ENCODE data around the gene MRPS31. TPM values are rescaled to one million over a fixed set of nuclear protein-coding genes. Genes with fewer than 3 reads are reported as not detected.
A peak's percentile ranks its signal among the peaks of the same experiment; 100 is the strongest.

The MRPS31 gene
- polyA plus RNA-seq, 4 donors, result 19.2 to 32.8 (median 22.9) TPM

DNA sequence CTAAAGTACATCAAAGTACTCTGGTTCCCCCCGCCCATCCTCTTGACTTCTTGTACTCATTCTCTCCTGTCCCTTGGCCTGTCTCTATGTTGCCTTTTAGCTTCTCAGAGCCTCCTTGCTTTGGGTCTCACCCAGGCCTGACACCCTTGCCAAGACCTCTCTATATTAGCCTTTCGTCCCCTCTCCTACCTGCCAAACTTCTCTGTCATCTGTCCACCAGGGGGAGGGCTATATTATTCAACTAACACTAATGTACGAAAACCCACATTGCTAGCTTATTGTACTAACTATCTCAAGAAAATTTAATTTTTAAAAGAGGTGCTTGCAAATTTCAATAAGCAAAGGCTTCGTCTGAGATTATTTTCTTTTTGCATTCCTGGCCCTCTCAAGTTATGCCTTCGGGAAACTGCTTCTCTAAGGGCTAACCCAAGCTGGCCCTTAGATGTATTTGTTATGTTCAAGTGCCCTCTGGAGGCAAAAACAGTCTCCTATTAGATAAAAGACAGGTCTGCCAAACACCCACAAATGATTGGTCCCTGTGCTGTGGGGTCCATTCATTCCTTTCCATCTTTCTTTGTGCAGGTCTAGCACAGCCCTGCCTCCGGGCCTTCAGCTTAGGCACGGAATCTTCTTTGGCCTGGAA, 6.3 kb upstream of the MRPS31 start:
- Histone ChIP-seq H3K9me3 (ENCODE audit: control insufficient read depth in 2 of 2, insufficient read depth in 1 of 2, low read depth in 1 of 2, low read length in 1 of 2) (no peaks in the 10 kb centered on the region), H3K4me3 (ENCODE audit: low read depth in 1 of 3, low read length in 3 of 3) (no peak overlapping the region), H3K27ac (ENCODE audit: low read depth in 1 of 3, low read length in 2 of 3) (peak overlapping the region; percentile 55 to 87 (median 56)), H3K27me3 (ENCODE audit: control insufficient read depth in 3 of 3, insufficient read depth in 3 of 3, low read length in 3 of 3) (no peaks in the 10 kb centered on the region), H3K4me1 (ENCODE audit: control insufficient read depth in 3 of 3, insufficient read depth in 2 of 3, low read depth in 1 of 3, low read length in 2 of 3) (peaks cover 0 to 13% (median 3%) of the 10 kb centered on the region in 3 donors), H3K36me3 (ENCODE audit: control insufficient read depth in 3 of 3, insufficient read depth in 2 of 3, low read depth in 1 of 3, low read length in 3 of 3) (no peaks in the 10 kb centered on the region)
- peak; percentile 72 to 76 for DNase-seq
- WGBS, 3 donors, result 10 to 19% (median 14%) methylated on average over 7 of the region's 7 CpGs
- no peak for FAIRE-seq

- Histone ChIP-seq H3K36me3 (ENCODE audit: control insufficient read depth in 3 of 3, insufficient read depth in 2 of 3, low read depth in 1 of 3, low read length in 3 of 3) (no peaks in the 10 kb centered on the region), H3K27me3 (ENCODE audit: control insufficient read depth in 3 of 3, insufficient read depth in 3 of 3, low read length in 3 of 3) (no peaks in the 10 kb centered on the region), H3K27ac (ENCODE audit: low read depth in 1 of 3, low read length in 2 of 3) (peak overlapping the region in 2 of 3 donors; percentile 56 to 87), H3K4me1 (ENCODE audit: control insufficient read depth in 3 of 3, insufficient read depth in 2 of 3, low read depth in 1 of 3, low read length in 2 of 3) (peaks cover 0 to 19% (median 3%) of the 10 kb centered on the region in 3 donors), H3K4me3 (ENCODE audit: low read depth in 1 of 3, low read length in 3 of 3) (no peak overlapping the region), H3K9me3 (ENCODE audit: control insufficient read depth in 2 of 2, insufficient read depth in 1 of 2, low read depth in 1 of 2, low read length in 1 of 2) (no peaks in the 10 kb centered on the region)
- FAIRE-seq, result no peak
- peak in 1 of 2 donors; percentile 59 for DNase-seq
- 24 to 37% (median 33%) methylated on average over 7 of the region's 7 CpGs for WGBS, 3 donors
Observed at GRCh38 chr13:40776681-40777165, 5.7 kb upstream of the MRPS31 start.

DNA sequence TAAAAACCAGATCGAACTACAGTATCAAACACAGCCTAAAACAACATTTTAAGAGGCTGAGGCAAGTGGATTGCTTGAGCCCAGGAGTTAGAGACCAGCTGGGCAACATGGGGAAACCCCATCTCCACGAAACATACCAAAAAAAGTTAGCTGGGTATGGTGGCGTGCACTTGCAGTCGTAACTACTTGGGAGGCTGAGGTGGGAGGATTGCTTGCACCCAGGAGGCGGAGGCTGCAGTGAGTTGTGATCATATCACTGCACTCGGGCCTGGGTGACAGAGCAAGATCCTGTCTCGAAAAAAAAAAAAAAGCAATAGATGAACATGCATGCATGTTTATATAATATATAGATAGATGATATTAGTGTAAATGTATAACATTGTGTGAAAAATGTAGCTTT, 5.2 kb upstream of the MRPS31 start:
- no peaks in the 10 kb centered on the region for H3K9me3 ChIP-seq (ENCODE audit: control insufficient read depth in 2 of 2, insufficient read depth in 1 of 2, low read depth in 1 of 2, low read length in 1 of 2)
- H3K27me3 ChIP-seq (ENCODE audit: control insufficient read depth in 3 of 3, insufficient read depth in 3 of 3, low read length in 3 of 3), result no peaks in the 10 kb centered on the region
- H3K4me3 ChIP-seq (ENCODE audit: low read depth in 1 of 3, low read length in 3 of 3), result no peak overlapping the region
- FAIRE-seq, result no peak
- peaks cover 0 to 19% (median 3%) of the 10 kb centered on the region in 3 donors for H3K4me1 ChIP-seq (ENCODE audit: control insufficient read depth in 3 of 3, insufficient read depth in 2 of 3, low read depth in 1 of 3, low read length in 2 of 3)
- no peaks in the 10 kb centered on the region for H3K36me3 ChIP-seq (ENCODE audit: control insufficient read depth in 3 of 3, insufficient read depth in 2 of 3, low read depth in 1 of 3, low read length in 3 of 3)
- WGBS, 3 donors, result 73 to 87% (median 74%) methylated on average over 7 of the region's 7 CpGs
- no peak for DNase-seq
- peak overlapping the region in 2 of 3 donors; percentile 30 to 87 for H3K27ac ChIP-seq (ENCODE audit: low read depth in 1 of 3, low read length in 2 of 3)

DNA sequence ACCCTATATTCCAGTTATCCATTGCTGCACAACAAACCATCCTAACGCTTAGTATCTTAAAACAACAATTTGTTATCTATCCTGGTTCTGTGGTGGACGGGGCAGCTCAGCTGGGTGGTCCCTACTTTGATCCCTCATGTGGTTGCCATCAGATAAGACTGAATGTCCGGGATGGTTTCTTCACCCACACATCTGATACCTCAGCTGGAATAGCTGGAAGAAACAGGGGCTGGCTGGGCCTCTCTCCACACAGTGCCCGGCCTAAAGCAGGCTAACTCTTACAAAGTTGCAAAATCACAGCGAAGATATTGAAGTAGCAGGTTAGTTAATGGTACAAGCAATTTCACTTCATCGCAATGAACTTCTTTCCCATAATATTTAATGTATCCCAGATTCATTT, 3.7 kb upstream of the MRPS31 start:
- FAIRE-seq, result no peak
- Histone ChIP-seq H3K27ac (ENCODE audit: low read depth in 1 of 3, low read length in 2 of 3) (no peak overlapping the region), H3K9me3 (ENCODE audit: control insufficient read depth in 2 of 2, insufficient read depth in 1 of 2, low read depth in 1 of 2, low read length in 1 of 2) (no peaks in the 10 kb centered on the region), H3K4me1 (ENCODE audit: control insufficient read depth in 3 of 3, insufficient read depth in 2 of 3, low read depth in 1 of 3, low read length in 2 of 3) (peaks cover 0 to 27% (median 5%) of the 10 kb centered on the region in 3 donors), H3K36me3 (ENCODE audit: control insufficient read depth in 3 of 3, insufficient read depth in 2 of 3, low read depth in 1 of 3, low read length in 3 of 3) (no peaks in the 10 kb centered on the region), H3K27me3 (ENCODE audit: control insufficient read depth in 3 of 3, insufficient read depth in 3 of 3, low read length in 3 of 3) (no peaks in the 10 kb centered on the region), H3K4me3 (ENCODE audit: low read depth in 1 of 3, low read length in 3 of 3) (no peak overlapping the region)
- DNase-seq, result no peak
- 82 to 87% (median 86%) methylated on average over 6 of the region's 6 CpGs for WGBS, 3 donors

DNA sequence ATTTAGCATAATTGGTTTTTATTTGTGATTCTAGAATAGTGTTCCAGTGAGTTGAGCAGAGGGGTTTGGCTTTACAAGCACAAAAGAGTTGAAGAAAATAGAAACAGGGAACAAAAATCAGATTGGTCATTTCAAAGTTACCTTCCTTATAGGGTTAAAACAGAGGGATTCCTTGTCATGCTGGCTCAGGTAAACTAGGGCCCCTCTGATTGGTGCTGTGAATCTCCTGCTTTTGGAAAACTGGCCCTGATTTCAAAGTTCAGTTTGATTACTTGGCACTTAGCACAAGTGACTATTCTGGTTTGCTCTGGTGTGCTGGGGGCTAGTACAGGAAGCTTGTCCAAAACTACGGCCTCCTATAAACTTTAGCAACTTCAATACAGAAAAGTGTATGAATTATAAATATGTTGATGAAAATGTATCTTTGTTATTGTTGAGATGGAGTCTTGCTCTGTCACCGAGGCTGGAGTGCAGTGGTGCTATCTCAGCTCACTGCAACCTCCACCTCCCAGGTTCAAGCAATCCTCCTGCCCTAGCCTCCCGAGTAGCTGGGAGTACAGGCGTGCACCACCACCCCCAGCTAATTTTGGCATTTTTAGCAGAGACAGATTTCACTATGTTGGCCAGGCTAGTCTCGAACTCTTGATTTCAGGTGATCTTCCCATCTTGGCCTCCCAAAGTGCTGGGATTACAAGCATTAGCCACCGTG, 1.9 kb upstream of the MRPS31 start:
- Histone ChIP-seq H3K4me1 (ENCODE audit: control insufficient read depth in 3 of 3, insufficient read depth in 2 of 3, low read depth in 1 of 3, low read length in 2 of 3) (peaks cover 0 to 27% (median 5%) of the 10 kb centered on the region in 3 donors), H3K36me3 (ENCODE audit: control insufficient read depth in 3 of 3, insufficient read depth in 2 of 3, low read depth in 1 of 3, low read length in 3 of 3) (no peaks in the 10 kb centered on the region), H3K4me3 (ENCODE audit: low read depth in 1 of 3, low read length in 3 of 3) (no peak overlapping the region), H3K9me3 (ENCODE audit: control insufficient read depth in 2 of 2, insufficient read depth in 1 of 2, low read depth in 1 of 2, low read length in 1 of 2) (no peaks in the 10 kb centered on the region), H3K27me3 (ENCODE audit: control insufficient read depth in 3 of 3, insufficient read depth in 3 of 3, low read length in 3 of 3) (no peaks in the 10 kb centered on the region), H3K27ac (ENCODE audit: low read depth in 1 of 3, low read length in 2 of 3) (no peak overlapping the region)
- no peak for FAIRE-seq
- 71 to 84% (median 78%) methylated on average over 6 of the region's 6 CpGs for WGBS, 3 donors
- DNase-seq, result peak; percentile 57 to 62

- no peaks in the 10 kb centered on the region for H3K9me3 ChIP-seq (ENCODE audit: control insufficient read depth in 2 of 2, insufficient read depth in 1 of 2, low read depth in 1 of 2, low read length in 1 of 2)
- H3K4me3 ChIP-seq (ENCODE audit: low read depth in 1 of 3, low read length in 3 of 3), result peak overlapping the region; percentile 44 to 85 (median 68)
- peaks cover 0 to 4% (median 2%) of the 10 kb centered on the region in 3 donors for H3K36me3 ChIP-seq (ENCODE audit: control insufficient read depth in 3 of 3, insufficient read depth in 2 of 3, low read depth in 1 of 3, low read length in 3 of 3)
- no peak for FAIRE-seq
- H3K27me3 ChIP-seq (ENCODE audit: control insufficient read depth in 3 of 3, insufficient read depth in 3 of 3, low read length in 3 of 3), result no peaks in the 10 kb centered on the region
- 0 to 1% (median 1%) methylated on average over 9 of the region's 9 CpGs for WGBS, 3 donors
- no peak for DNase-seq
- peaks cover 0 to 23% (median 3%) of the 10 kb centered on the region in 3 donors for H3K4me1 ChIP-seq (ENCODE audit: control insufficient read depth in 3 of 3, insufficient read depth in 2 of 3, low read depth in 1 of 3, low read length in 2 of 3)
- H3K27ac ChIP-seq (ENCODE audit: low read depth in 1 of 3, low read length in 2 of 3), result peak overlapping the region; percentile 69 to 92 (median 89)
Observed at GRCh38 chr13:40770609-40770933, 419 bp downstream of the MRPS31 start.

DNA sequence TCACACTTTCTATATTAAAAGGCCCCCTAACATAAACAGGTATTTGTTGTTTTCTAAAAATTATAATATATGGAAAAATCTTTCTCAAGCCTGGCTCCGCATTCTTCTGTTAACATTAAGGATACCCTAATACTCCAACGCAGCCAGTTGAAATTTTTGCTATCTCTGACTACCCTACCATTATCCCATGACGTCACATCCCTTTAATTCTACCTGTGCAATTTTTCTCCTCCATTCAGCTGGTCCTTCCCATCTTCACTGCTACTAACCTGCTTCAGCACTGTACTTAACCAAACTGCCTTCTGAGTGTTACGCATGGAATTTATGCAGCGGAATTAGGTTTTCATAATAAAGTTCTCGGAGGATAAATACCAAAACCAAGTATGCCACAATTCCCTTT, 1.0 kb downstream of the MRPS31 start:
- Histone ChIP-seq H3K27me3 (ENCODE audit: control insufficient read depth in 3 of 3, insufficient read depth in 3 of 3, low read length in 3 of 3) (no peaks in the 10 kb centered on the region), H3K4me3 (ENCODE audit: low read depth in 1 of 3, low read length in 3 of 3) (peak overlapping the region in 2 of 3 donors; percentile 68 to 85), H3K4me1 (ENCODE audit: control insufficient read depth in 3 of 3, insufficient read depth in 2 of 3, low read depth in 1 of 3, low read length in 2 of 3) (peaks cover 0 to 23% (median 3%) of the 10 kb centered on the region in 3 donors), H3K27ac (ENCODE audit: low read depth in 1 of 3, low read length in 2 of 3) (peak overlapping the region in 1 of 3 donors; percentile 89), H3K36me3 (ENCODE audit: control insufficient read depth in 3 of 3, insufficient read depth in 2 of 3, low read depth in 1 of 3, low read length in 3 of 3) (peaks cover 0 to 4% (median 2%) of the 10 kb centered on the region in 3 donors), H3K9me3 (ENCODE audit: control insufficient read depth in 2 of 2, insufficient read depth in 1 of 2, low read depth in 1 of 2, low read length in 1 of 2) (no peaks in the 10 kb centered on the region)
- FAIRE-seq (no peak), DNase-seq (no peak)
- 63 to 76% (median 73%) methylated on average over 6 of the region's 6 CpGs for WGBS, 3 donors

- 88 to 97% (median 91%) methylated on average over 1 of the region's 1 CpG for WGBS, 3 donors
- peaks cover 0 to 16% (median 4%) of the 10 kb centered on the region in 3 donors for H3K36me3 ChIP-seq (ENCODE audit: control insufficient read depth in 3 of 3, insufficient read depth in 2 of 3, low read depth in 1 of 3, low read length in 3 of 3)
- H3K27me3 ChIP-seq (ENCODE audit: control insufficient read depth in 3 of 3, insufficient read depth in 3 of 3, low read length in 3 of 3), result no peaks in the 10 kb centered on the region
- H3K4me3 ChIP-seq (ENCODE audit: low read depth in 1 of 3, low read length in 3 of 3), result no peak overlapping the region
- H3K4me1 ChIP-seq (ENCODE audit: control insufficient read depth in 3 of 3, insufficient read depth in 2 of 3, low read depth in 1 of 3, low read length in 2 of 3), result peaks cover 0 to 8% (median 3%) of the 10 kb centered on the region in 3 donors
- DNase-seq (no peak), FAIRE-seq (no peak)
- no peak overlapping the region for H3K27ac ChIP-seq (ENCODE audit: low read depth in 1 of 3, low read length in 2 of 3)
- H3K9me3 ChIP-seq (ENCODE audit: control insufficient read depth in 2 of 2, insufficient read depth in 1 of 2, low read depth in 1 of 2, low read length in 1 of 2), result no peaks in the 10 kb centered on the region
Observed at GRCh38 chr13:40765602-40766001, 5.4 kb downstream of the MRPS31 start.
